Endodermal cell (in vitro differentiated cells): Measurements from ENCODE around the gene HLCS. TPM values are rescaled to one million over a fixed set of nuclear protein-coding genes. Genes with fewer than 3 reads are reported as not detected.

Experiments used
- DNase-seq: peaks from one replicate; pipeline ENCODE4 v3.0.0-alpha.2; 2017
- H3K27ac ChIP-seq: 2 replicates; pipeline ENCODE4 v1.5.1; 2013; ENCODE audit warnings: mild to moderate bottlenecking, low read depth, low read length, moderate library complexity
- H3K27me3 ChIP-seq: 2 replicates; pipeline ENCODE4 v1.6.1; 2013; ENCODE audit warnings: mild to moderate bottlenecking, low read length, moderate library complexity; ENCODE audit not compliant: insufficient read depth, control insufficient read depth, poor library complexity, severe bottlenecking
- H3K36me3 ChIP-seq: 2 replicates; pipeline ENCODE4 v1.7.0; 2013; ENCODE audit warnings: mild to moderate bottlenecking, low read length, moderate library complexity; ENCODE audit not compliant: control insufficient read depth, insufficient read depth
- H3K4me1 ChIP-seq: one replicate; pipeline ENCODE4 v1.7.0; 2013; ENCODE audit warnings: low read length; ENCODE audit not compliant: control insufficient read depth, insufficient read depth
- H3K4me3 ChIP-seq: 2 replicates; pipeline ENCODE4 v1.5.1; 2013; ENCODE audit warnings: mild to moderate bottlenecking, low read length, moderate library complexity
- H3K9ac ChIP-seq: 2 replicates; pipeline ENCODE4 v1.6.1; 2013; ENCODE audit warnings: mild to moderate bottlenecking, low read length, moderate library complexity; ENCODE audit not compliant: poor library complexity, severe bottlenecking; ENCODE audit errors: extremely low read depth
- H3K9me3 ChIP-seq: 2 replicates; pipeline ENCODE4 v1.6.1; 2013; ENCODE audit warnings: mild to moderate bottlenecking, low read length, moderate library complexity; ENCODE audit not compliant: control insufficient read depth
- H3K27ac Mint-ChIP-seq: 2 replicates; pipeline ENCODE4 v1.8.0; 2020; ENCODE audit warnings: mixed read lengths
- H3K27me3 Mint-ChIP-seq: 2 replicates; pipeline ENCODE4 v1.8.0; 2021; ENCODE audit warnings: mild to moderate bottlenecking, mixed read lengths; ENCODE audit not compliant: insufficient read depth
- H3K36me3 Mint-ChIP-seq: 2 replicates; pipeline ENCODE4 v1.8.0; 2020; ENCODE audit warnings: low read depth, mixed read lengths
- H3K4me1 Mint-ChIP-seq: 2 replicates; pipeline ENCODE4 v1.8.0; 2020; ENCODE audit warnings: mixed read lengths
- H3K4me3 Mint-ChIP-seq: 2 replicates; pipeline ENCODE4 v1.8.0; 2020; ENCODE audit warnings: mild to moderate bottlenecking, moderate library complexity, mixed read lengths
- H3K9me3 Mint-ChIP-seq: 2 replicates; pipeline ENCODE4 v1.8.0; 2020; ENCODE audit warnings: mild to moderate bottlenecking, mixed read lengths
- WGBS, 2 experiments: methylation state at CpG; one replicate each; pipeline versions ENCODE4 v1.1.5 to v1.1.7; 2013; ENCODE audit warnings: missing lambda C conversion rate in 2 of 2, mixed read lengths in 1 of 2; ENCODE audit not compliant: insufficient coverage in 1 of 2, insufficient read length in 1 of 2; 5-methylcytosine and 5-hydroxymethylcytosine counted together
- total RNA-seq, 2 donors: library from RNA; stranded (reverse); fragmentation: NEBNext Ultra II Directional in 1 of 2; extraction: Animal tissue kit (Norgen Biotek cat#: 25700) in 1 of 2; gene quantifications; 2 replicates in 1 of 2; 3 replicates in 1 of 2; pipeline ENCODE4 v1.2.1, GENCODE V29; 2021
- TF ChIP-seq, protein P1 (sequence below): fragments of 200-600 bp; sonication (generic); conservative IDR thresholded peaks from 2 replicates; pipeline ENCODE4 v1.5.0; 2021; ENCODE audit warnings: antibody characterized with exemption, mild to moderate bottlenecking

HLCS gene
- total RNA-seq, 2 donors from 2014 or later: 25.0 to 30.1 TPM

DNA sequence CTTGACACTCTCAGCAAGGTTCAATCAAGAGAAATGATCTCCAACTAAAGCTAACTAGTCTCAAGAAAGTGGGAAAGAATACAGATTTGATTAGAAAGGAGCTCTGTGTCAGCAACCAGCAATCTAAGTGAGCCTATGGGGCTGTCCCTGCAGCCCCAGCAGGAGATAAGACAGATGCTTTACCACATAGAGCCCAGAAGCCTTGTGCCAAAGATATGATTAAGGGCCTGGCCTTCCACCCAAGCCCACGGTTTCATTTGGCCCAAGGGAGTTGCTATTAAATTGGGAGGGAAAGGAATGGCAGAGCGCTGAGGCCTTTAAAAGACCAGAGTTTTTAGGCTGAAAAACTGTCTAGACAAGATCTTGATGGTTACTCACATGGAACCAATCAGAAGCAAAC, 74.8 kb downstream of the HLCS start:
- H3K4me1 ChIP-seq: no peaks in the 10 kb centered on the region
- H3K9ac ChIP-seq: no peak overlapping the region
- no peak overlapping the region for H3K27ac Mint-ChIP-seq
- H3K4me3 Mint-ChIP-seq: no peak overlapping the region
- peaks cover under 1% of the 10 kb centered on the region for H3K4me1 Mint-ChIP-seq
- H3K36me3 Mint-ChIP-seq: peaks cover 33% of the 10 kb centered on the region
- TF ChIP-seq, protein P1, sequence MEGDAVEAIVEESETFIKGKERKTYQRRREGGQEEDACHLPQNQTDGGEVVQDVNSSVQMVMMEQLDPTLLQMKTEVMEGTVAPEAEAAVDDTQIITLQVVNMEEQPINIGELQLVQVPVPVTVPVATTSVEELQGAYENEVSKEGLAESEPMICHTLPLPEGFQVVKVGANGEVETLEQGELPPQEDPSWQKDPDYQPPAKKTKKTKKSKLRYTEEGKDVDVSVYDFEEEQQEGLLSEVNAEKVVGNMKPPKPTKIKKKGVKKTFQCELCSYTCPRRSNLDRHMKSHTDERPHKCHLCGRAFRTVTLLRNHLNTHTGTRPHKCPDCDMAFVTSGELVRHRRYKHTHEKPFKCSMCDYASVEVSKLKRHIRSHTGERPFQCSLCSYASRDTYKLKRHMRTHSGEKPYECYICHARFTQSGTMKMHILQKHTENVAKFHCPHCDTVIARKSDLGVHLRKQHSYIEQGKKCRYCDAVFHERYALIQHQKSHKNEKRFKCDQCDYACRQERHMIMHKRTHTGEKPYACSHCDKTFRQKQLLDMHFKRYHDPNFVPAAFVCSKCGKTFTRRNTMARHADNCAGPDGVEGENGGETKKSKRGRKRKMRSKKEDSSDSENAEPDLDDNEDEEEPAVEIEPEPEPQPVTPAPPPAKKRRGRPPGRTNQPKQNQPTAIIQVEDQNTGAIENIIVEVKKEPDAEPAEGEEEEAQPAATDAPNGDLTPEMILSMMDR: no peak
- H3K9me3 Mint-ChIP-seq: no peaks in the 10 kb centered on the region
- no peak overlapping the region for H3K27ac ChIP-seq
- H3K27me3 Mint-ChIP-seq: no peaks in the 10 kb centered on the region
- WGBS, 2 experiments: 92 to 100% methylated on average over 2 of the region's 2 CpGs
- no peak overlapping the region for H3K4me3 ChIP-seq
- peaks cover 6% of the 10 kb centered on the region for H3K36me3 ChIP-seq
- no peaks in the 10 kb centered on the region for H3K27me3 ChIP-seq
- no peak for DNase-seq
- H3K9me3 ChIP-seq: no peaks in the 10 kb centered on the region

DNA sequence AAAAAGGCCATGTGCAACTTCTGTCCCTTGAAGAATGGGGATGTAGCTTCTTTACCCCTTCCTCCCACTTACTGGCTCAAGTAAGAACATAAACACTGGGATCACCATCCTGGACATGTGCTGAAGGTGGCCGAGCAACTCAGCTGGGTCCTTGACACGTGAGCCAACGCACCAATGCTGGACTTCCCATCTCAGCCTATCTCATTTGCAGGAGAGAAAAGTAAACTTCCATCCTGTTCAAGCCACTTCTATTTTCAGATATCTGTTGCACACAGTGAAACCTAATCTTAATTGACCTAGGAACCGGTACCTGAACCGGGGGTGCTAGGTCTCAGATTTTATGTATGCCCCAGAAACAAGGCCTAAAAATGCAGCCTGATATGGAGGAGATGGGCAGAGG, 75.3 kb downstream of the HLCS start:
- peaks cover 5% of the 10 kb centered on the region for H3K9me3 Mint-ChIP-seq
- H3K27me3 ChIP-seq: no peaks in the 10 kb centered on the region
- no peak for DNase-seq
- H3K4me3 ChIP-seq: no peak overlapping the region
- peaks cover 6% of the 10 kb centered on the region for H3K36me3 ChIP-seq
- TF ChIP-seq, protein P1: no peak
- H3K27me3 Mint-ChIP-seq: no peaks in the 10 kb centered on the region
- H3K9me3 ChIP-seq: no peaks in the 10 kb centered on the region
- H3K27ac ChIP-seq: no peak overlapping the region
- no peak overlapping the region for H3K27ac Mint-ChIP-seq
- no peak overlapping the region for H3K4me3 Mint-ChIP-seq
- no peak overlapping the region for H3K9ac ChIP-seq
- 96 to 100% methylated on average over 5 of the region's 5 CpGs for WGBS, 2 experiments
- H3K36me3 Mint-ChIP-seq: peaks cover 33% of the 10 kb centered on the region
- peaks cover 2% of the 10 kb centered on the region for H3K4me1 Mint-ChIP-seq
- no peaks in the 10 kb centered on the region for H3K4me1 ChIP-seq

DNA sequence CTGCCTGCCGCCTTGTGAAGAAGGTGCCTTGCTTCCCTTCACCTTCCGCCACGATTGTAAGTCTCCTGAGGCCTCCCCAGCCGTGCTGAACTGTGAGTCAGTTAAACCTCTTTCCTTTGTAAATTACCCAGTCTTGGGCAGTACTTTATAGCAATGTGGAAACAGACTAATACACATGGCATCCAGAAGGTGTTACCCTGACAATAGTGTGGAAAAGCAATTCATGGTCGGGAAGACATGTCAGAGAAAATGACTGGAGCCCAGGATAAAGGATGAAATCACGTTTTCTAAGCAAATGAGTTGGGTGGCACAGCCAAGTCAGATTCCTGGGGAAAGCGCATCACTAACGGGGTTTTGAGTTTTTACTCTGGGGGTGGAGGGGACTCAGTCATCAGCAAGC, 76.4 kb downstream of the HLCS start:
- H3K4me1 Mint-ChIP-seq: peaks cover 2% of the 10 kb centered on the region
- Histone ChIP-seq H3K36me3 (peaks cover 3% of the 10 kb centered on the region), H3K9me3 (peaks cover 8% of the 10 kb centered on the region), H3K27ac (no peak overlapping the region), H3K4me1 (no peaks in the 10 kb centered on the region), H3K9ac (no peak overlapping the region), H3K4me3 (no peak overlapping the region), H3K27me3 (no peaks in the 10 kb centered on the region)
- peaks cover 36% of the 10 kb centered on the region for H3K36me3 Mint-ChIP-seq
- DNase-seq: no peak
- H3K9me3 Mint-ChIP-seq: peaks cover 14% of the 10 kb centered on the region
- TF ChIP-seq, protein P1: no peak
- no peaks in the 10 kb centered on the region for H3K27me3 Mint-ChIP-seq
- 88 to 89% methylated on average over 8 of the region's 8 CpGs for WGBS, 2 experiments
- no peak overlapping the region for H3K4me3 Mint-ChIP-seq
- no peak overlapping the region for H3K27ac Mint-ChIP-seq
